Endothelial cell of umbilical vein (primary cell): ENCODE data around the gene USP6NL. TPM values are rescaled to one million over a fixed set of nuclear protein-coding genes. Genes with fewer than 3 reads are reported as not detected.

Experiments
- BruUV-seq: library from RNA; stranded (reverse); fragments of 400-500 nt; replicated peaks from 2 replicates; lab custom pipeline; 2021; lab: Mats Ljungman, UMichigan
- CTCF ChIA-PET: fragments of 300-600, 350-600 bp; sonication (Branson Sonifier 250); formaldehyde crosslinking; loops from one replicate; lab custom pipeline; 2021; ENCODE audit warnings: antibody characterized with exemption, inconsistent platforms; lab: Charles Lee
- POLR2A ChIA-PET: fragments of 300-600, 350-600 bp; sonication (Branson Sonifier 250); formaldehyde crosslinking; loops from one replicate; lab custom pipeline; 2021; ENCODE audit warnings: antibody characterized with exemption, inconsistent platforms; lab: Charles Lee
- DNase-seq: peaks from one replicate; pipeline ENCODE4 v3.0.0-alpha.2; 2011; ENCODE audit warnings: low read depth, low spot score
- FAIRE-seq: peaks from 2 replicates; lab custom pipeline; 2011; peaks lifted over from hg19 to GRCh38; lab: Jason Lieb, UNC
- H2AFZ ChIP-seq: 2 replicates; pipeline ENCODE4 v1.6.0; 2012; ENCODE audit warnings: low read depth, low read length, control low read depth, inconsistent platforms
- H3K27ac ChIP-seq: 2 replicates; pipeline ENCODE4 v1.5.1; 2011; ENCODE audit warnings: low read depth, mild to moderate bottlenecking, control low read depth, low read length, moderate library complexity; ENCODE audit not compliant: insufficient read depth
- H3K27me3 ChIP-seq, 2 experiments: 2 replicates each; pipeline versions ENCODE4 v1.6.0 to v1.6.1; 2011; ENCODE audit warnings: low read length in 2 of 2, mixed read lengths in 1 of 2; ENCODE audit not compliant: control insufficient read depth in 2 of 2, insufficient read depth in 2 of 2
- H3K36me3 ChIP-seq, 2 experiments: 2 replicates in 1 of 2; 3 replicates in 1 of 2; pipeline ENCODE4 v1.5.1; 2011; ENCODE audit warnings: low read length in 2 of 2, mild to moderate bottlenecking in 1 of 2, moderate library complexity in 1 of 2; ENCODE audit not compliant: control insufficient read depth in 2 of 2, insufficient read depth in 2 of 2; ENCODE audit errors: extremely low read depth in 1 of 2
- H3K4me1 ChIP-seq: 3 replicates; pipeline ENCODE4 v1.5.1; 2011; ENCODE audit warnings: mild to moderate bottlenecking, low read length; ENCODE audit not compliant: control insufficient read depth, insufficient read depth; ENCODE audit errors: extremely low read depth
- H3K4me2 ChIP-seq: 2 replicates; pipeline ENCODE4 v1.6.1; 2011; ENCODE audit warnings: low read length, control low read depth, mixed read lengths; ENCODE audit not compliant: insufficient read depth
- H3K4me3 ChIP-seq, 3 experiments: fragments of 200-600 bp in 1 of 3; sonication (generic), shearing (Covaris generic) in 1 of 3; replicated peaks in 1 of 3; 2 replicates each; pipeline ENCODE4 v1.5.1; 2011 to 2016; ENCODE audit warnings: control low read depth in 3 of 3, low read length in 3 of 3, mild to moderate bottlenecking in 2 of 3, inconsistent platforms in 1 of 3, low read depth in 1 of 3, moderate library complexity in 1 of 3; ENCODE audit not compliant: insufficient read depth in 1 of 3
- H3K79me2 ChIP-seq: 2 replicates; pipeline ENCODE4 v1.6.0; 2012; ENCODE audit warnings: low read length, inconsistent platforms; ENCODE audit not compliant: control insufficient read depth, insufficient read depth
- H3K9ac ChIP-seq: replicated peaks from 2 replicates; pipeline ENCODE3; 2011; ENCODE audit warnings: low read length, control low read depth; ENCODE audit not compliant: insufficient read depth; ENCODE audit errors: extremely low read depth
- H3K9me1 ChIP-seq: replicated peaks from 3 replicates; pipeline ENCODE4 v1.6.0; 2011; ENCODE audit warnings: mild to moderate bottlenecking, low read length; ENCODE audit not compliant: control insufficient read depth, insufficient read depth; ENCODE audit errors: extremely low read depth
- H3K9me3 ChIP-seq: replicated peaks from 2 replicates; pipeline ENCODE4 v1.5.1; 2012; ENCODE audit warnings: low read length, inconsistent platforms; ENCODE audit not compliant: control insufficient read depth, insufficient read depth
- H4K20me1 ChIP-seq: replicated peaks from 2 replicates; pipeline ENCODE3; 2011; ENCODE audit warnings: mild to moderate bottlenecking, low read length; ENCODE audit not compliant: control insufficient read depth, insufficient read depth; ENCODE audit errors: extremely low read depth
- FOS ChIP-seq: IDR thresholded peaks from 2 replicates; pipeline ENCODE4 v1.6.1; 2011; ENCODE audit warnings: mild to moderate bottlenecking, low read length, moderate library complexity, borderline replicate concordance; ENCODE audit not compliant: insufficient read depth
- GATA2 ChIP-seq: IDR thresholded peaks from 2 replicates; pipeline ENCODE4 v1.7.0; 2011; ENCODE audit warnings: low read depth, mild to moderate bottlenecking, moderate library complexity, mixed read lengths, low read length; ENCODE audit not compliant: insufficient read length, insufficient read depth
- JUN ChIP-seq: IDR thresholded peaks from 2 replicates; pipeline ENCODE4 v1.6.1; 2011; ENCODE audit warnings: borderline replicate concordance, low read depth; ENCODE audit not compliant: insufficient read length, insufficient read depth
- MAX ChIP-seq: IDR thresholded peaks from 2 replicates; pipeline ENCODE4 v1.6.1; 2011; ENCODE audit not compliant: insufficient read depth, insufficient read length
- MYC ChIP-seq: IDR thresholded peaks from one replicate; pipeline ENCODE4 v1.6.1; 2011; ENCODE audit warnings: mild to moderate bottlenecking, low read depth, low read length
- POLR2AphosphoS5 ChIP-seq: IDR thresholded peaks from 2 replicates; pipeline ENCODE4 v1.6.1; 2012; ENCODE audit warnings: low read depth, mild to moderate bottlenecking, control low read depth, low read length, moderate library complexity; ENCODE audit not compliant: insufficient read depth
- dilution Hi-C: fragments of 300-500 bp; cut with MboI; formaldehyde crosslinking; loops from one replicate; pipeline ENCODE4 v1.15.0; 2019; ENCODE audit warnings: low sequenced_read_pairs; ENCODE audit not compliant: extremely low pct_ligation_motif_present
- intact Hi-C: fragments of 100-400 bp; cut with micrococcal nuclease; formaldehyde crosslinking; loops from one replicate; pipeline ENCODE4 v1.10.0; 2022
- polyA plus RNA-seq, 4 experiments: library from polyadenylated mRNA; depleted of rRNA in 3 of 4; stranded (reverse) in 3 of 4; unstranded in 1 of 4; fragments of >200 nt; gene quantifications; 2 replicates each; pipeline versions ENCODE4 v1.2.1 to v1.2.3, GENCODE V29; 2011 to 2012; ENCODE audit warnings: missing spikeins in 1 of 4
- total RNA-seq: library from RNA; stranded (reverse); gene quantifications from 2 replicates; pipeline ENCODE4 v1.2.3, GENCODE V29; 2021

Gene USP6NL
- total and polyA plus RNA-seq, 2 donors (not counting 3 experiments of a cell fraction or from before 2014, with no cell fraction given): 13.5 to 29.2 TPM

- peaks cover 0 to 2% of the 10 kb centered on the region in 2 experiments for H3K27me3 ChIP-seq
- no TSS peak for BruUV-seq
- H3K9me3 ChIP-seq: no peaks in the 10 kb centered on the region
- H3K36me3 ChIP-seq: no peaks in the 10 kb centered on the region
- no peak for FAIRE-seq
- H3K4me2 ChIP-seq: no peak overlapping the region
- H3K9ac ChIP-seq: no peak overlapping the region
- no peaks in the 10 kb centered on the region for H3K79me2 ChIP-seq
- H3K27ac ChIP-seq: no peak overlapping the region
- no peak for DNase-seq
- no peak overlapping the region for H2AFZ ChIP-seq
- intact Hi-C loops (no loop called here), dilution Hi-C loops (no loop called here)
- H3K4me3 ChIP-seq: no peak overlapping the region
- no peaks in the 10 kb centered on the region for H4K20me1 ChIP-seq
- ChIA-PET CTCF (interaction anchor here (1.3 kb wide), 1 partner anchor 16 kb away, joined by 3 read pairs; no protein-coding TSS in a partner anchor), POLR2A (no interaction called here)
- H3K9me1 ChIP-seq: no peaks in the 10 kb centered on the region
- TF ChIP-seq MYC: no peak
- TF ChIP-seq GATA2: no peak
- TF ChIP-seq POLR2AphosphoS5: no peak
- no peak for TF ChIP-seq MAX
- TF ChIP-seq JUN: no peak
- no peak for TF ChIP-seq FOS
- H3K4me1 ChIP-seq: no peaks in the 10 kb centered on the region
Measured at GRCh38 chr10:11430421-11431215, 180.8 kb downstream of the USP6NL start.
